ENCODE data around the gene LMNTD2.

LMNTD2 gene

GRCh38 chr11:568306-569157 lies 8.0 kb upstream of the LMNTD2 start:
- DNase-seq (ENCODE audit: low read depth in 2 of 2), result peak; percentile 77 to 81

GRCh38 chr11:567629-568292 lies 7.2 kb upstream of the LMNTD2 start:
- no peak for DNase-seq (ENCODE audit: low read depth in 2 of 2)

- DNase-seq (ENCODE audit: low read depth in 2 of 2), result no peak
Observed at GRCh38 chr11:567011-567628, 6.6 kb upstream of the LMNTD2 start.

DNA sequence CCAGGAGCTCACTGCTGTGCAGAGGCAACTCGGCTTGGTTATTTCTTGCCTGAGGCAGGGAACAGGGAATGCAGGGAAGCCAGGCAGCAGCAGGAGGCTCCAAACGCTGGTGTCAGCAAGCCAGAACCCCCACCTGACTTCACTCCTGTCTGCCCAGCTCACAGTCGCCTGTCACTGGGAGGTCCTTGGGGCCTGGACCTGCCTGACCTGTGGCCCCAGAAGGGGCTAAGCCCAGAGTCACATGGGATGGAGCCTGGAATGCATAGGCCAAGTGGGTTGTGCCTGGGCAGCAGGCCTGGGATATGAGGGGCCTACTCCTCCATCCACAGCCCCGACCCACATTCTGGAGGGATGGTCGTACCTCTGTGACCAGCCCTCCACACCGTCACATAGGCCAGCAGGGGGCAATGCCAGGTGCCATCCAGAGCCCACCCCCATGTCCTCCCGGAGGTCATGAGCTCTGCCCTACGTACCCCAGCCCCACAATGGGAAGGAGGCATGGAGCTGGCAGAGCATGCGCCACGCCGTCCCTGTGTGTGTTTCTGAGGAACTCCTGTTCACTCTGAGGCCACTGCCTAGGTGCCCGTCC lies 5.5 kb upstream of the LMNTD2 start:
- DNase-seq (ENCODE audit: low read depth in 2 of 2), result no peak

DNA sequence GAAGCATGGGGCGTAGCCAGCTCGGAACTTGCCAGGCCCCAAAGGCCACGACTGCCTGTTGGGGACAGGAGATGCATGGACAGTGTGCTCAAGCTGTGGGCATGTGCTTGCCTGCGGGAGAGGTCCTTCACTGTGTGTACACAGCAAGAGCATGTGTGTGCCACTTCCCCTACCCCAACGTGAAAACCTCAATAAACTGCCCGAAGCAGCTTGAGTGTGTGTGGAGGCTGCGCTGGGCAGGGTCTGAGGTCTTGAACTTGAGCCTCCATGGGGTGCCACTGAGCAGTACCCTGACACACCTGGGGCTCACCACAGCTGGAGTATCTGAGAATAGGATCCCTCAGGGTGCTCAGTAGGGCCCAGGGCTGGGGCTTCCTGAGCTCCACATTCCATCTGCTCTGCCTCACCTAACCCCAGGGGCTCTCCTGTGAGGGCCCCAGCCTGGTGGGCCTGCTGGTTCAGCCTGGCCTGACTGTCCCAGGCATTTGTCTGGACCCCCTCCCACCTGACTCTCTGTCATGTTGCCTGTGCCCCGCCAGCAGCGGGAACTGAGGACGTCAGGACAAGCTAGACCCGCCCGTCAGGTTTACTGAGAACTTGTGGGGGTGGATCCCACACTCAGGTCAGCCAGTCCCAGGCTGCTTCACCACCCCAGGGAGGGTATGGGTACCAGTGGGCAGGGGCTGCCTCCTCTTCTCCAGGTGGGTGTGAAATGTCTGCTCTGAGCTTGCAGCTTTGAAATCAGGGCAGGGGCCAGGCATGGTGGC lies 3.5 kb upstream of the LMNTD2 start:
- no peak for DNase-seq (ENCODE audit: low read depth in 2 of 2)

- no peak for DNase-seq (ENCODE audit: low read depth in 2 of 2)
Observed at GRCh38 chr11:563066-563811, 2.7 kb upstream of the LMNTD2 start.

- DNase-seq (ENCODE audit: low read depth in 2 of 2), result no peak
Observed at GRCh38 chr11:562046-562645, 1.6 kb upstream of the LMNTD2 start.

DNA sequence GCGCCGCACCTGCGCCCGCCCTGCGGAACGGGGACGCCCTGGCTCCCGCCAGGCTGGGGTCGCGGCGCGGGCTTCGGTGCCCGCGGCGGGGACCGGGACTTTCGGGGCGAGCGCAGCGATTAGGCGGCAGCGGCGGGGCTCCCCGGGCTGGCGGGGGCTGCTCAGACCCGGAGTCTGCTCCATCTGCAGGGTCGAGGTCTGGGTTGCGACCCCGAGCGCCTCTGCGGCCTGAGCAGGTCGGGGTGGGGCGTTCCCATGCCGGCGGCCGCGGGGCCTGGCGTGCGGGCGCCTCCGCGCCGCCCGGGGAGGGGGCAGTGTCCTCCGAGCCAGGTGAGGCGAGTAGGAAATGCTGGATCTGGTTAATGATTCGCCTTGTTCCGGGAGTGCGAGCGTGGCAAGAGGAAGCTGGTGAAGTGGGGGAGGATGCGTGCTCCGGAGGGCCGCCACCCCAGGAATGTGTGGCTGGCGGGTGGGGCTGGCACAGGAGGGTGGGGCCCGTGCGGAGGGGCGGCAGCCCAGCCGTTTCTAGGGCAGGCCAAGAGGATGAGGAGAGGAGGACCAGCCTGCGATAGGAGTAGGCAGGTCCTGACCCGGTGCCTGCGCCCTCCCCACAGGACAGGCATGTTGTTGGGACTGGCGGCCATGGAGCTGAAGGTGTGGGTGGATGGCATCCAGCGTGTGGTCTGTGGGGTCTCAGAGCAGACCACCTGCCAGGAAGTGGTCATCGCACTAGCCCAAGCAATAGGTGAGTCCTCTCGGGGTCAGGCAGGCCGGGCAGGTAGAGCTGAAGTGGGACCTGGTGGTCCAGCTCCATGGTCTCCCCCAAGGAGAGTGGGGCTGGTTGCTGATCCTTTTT lies 838 bp upstream of the LMNTD2 start:
- DNase-seq (ENCODE audit: low read depth in 2 of 2), result no peak

- no peak for DNase-seq (ENCODE audit: low read depth in 2 of 2)
Observed at GRCh38 chr11:559712-560304, 730 bp downstream of the LMNTD2 start.

DNA sequence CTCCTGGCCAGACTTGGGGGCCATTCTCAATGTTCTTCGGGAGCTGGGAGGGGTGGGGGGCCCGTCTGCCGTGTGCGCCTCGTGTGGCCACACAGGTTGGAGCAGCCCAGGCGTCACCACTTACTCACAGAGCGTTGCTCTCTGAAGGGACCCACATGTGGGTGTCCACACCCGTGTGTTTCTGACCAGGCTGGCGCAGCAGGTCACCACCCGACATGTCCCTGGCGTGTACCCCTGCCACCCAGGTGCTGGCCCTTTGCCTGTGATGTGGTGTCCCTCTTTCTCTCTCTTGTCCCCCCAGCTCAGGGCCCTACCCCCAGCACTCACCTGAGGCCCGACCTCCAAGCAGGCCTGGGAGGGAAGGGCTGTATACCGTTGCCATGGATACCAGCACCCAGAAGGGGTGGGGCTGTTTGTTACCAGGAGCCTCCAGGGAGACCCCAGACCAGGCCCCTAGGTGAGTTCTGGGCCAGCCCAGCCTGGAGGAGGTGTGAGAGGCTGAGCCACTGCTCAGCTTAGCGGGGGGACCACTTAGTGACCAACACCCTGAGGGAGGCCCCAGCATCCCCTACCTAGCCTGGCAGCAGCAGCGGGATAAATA lies 1.4 kb downstream of the LMNTD2 start:
- no peak for DNase-seq (ENCODE audit: low read depth in 2 of 2)

GRCh38 chr11:558503-558902 lies 2.0 kb downstream of the LMNTD2 start:
- no peak for DNase-seq (ENCODE audit: low read depth in 2 of 2)

DNA sequence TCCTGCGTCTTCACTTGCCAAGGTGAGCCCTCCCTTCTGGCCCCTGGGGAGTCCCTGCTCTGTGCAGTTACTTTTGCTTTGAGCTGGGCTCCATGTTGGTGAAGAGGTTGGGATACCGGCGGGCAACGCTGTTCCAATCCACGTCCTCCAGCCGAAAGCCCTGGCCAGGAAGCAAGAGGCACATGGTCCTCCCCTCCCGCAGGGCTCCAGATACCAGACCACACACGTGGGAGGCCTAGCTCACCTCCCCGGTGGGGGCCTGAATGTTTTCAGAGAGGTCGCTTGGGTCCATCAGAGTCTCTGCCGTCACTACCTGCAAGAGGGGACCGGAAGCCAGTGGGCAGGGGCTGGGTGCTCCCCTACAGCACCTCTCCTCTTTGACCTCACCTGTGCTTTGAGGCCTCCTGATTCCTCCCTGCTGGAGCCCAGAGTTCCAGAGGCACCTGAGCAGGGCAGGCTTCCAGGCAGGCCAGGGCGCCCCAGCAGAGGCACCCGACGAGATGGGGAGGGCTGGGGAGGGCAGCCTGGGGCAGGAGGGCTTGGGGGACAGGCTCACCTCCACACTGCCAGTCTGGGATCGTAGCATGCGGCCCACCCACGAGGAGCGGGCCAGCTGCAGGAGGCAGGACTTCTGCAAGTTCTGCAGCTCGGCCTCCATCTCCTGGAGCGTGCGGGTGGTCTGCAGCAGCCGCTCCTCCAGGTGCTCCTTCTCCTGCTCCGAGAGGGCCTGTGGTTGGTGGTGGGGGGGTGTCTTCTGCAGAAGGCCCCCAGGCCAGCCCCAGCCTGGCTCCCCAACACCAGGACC lies 3.0 kb downstream of the LMNTD2 start:
- DNase-seq (ENCODE audit: low read depth in 2 of 2), result no peak

DNA sequence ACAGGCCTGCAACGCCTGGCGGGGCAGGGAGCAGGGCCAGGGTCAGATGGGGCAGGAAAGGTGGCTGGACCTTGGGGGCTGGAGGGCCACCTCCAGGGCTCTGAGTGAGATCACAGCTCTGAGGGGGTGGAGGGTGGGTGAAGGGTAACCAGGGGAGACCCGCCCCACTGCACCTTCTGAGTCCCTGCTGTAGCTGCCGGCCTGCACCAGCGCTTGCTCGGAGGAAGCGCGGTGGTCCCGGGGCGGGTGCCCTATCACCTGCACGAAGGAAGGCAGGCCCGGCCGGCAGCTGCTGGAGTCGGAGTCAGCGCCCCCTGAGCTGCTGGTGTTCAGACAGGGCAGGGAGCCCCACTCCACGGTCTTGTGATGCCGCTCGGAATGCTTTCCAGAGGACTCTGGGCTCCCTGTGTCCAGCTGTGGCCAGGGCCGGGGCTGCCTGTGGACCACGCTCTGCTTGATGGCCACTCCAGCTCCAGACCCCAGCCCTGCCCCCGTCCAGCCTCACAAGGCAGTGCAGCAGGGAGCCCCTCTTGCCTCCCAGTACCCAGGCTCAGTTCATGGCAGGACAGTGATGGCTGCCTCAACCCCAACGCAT lies 3.8 kb downstream of the LMNTD2 start:
- no peak for DNase-seq (ENCODE audit: low read depth in 2 of 2)

DNA sequence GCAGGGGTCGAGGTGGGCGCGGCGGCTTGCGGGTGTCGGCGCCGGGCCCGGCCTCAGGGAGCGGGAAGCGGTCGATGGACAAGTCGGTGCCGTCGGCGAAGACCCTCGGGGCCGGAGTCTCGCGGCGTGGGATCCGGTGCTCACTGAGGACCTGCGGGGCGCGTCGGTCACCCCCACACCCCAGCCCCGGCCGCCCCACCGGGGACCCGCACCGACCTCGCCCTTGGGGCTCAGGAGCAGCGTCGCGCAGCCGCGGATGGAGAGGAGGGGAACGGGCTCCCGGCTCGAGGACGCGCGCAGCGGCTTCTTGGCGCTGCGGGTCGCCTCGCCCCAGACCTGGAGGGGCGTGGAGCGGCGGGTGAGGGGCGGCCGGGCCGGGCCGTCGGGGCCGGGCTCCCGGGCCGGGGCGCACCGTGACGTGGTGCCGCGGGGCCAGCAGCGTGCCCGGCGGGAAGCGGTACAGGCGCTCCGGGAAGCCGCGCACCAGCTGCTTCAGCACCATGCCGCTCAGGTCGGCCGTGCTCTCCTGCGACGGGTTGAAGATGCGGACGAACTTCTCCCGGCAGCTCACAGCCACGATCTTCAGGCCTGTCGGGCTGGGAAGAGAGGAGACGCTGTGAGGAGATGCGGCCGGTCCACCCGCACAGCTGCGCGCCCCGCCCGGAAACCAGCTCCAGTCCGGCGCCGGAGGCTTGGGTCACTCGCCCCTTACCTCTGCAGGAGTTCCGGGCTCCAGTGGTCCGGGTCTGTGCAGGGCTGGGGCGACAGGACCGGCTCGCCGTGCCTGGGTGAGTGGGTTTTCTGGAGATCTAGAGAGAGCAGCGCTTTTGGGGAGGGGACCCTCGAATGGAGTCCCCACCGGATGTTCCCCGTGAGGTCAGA lies 4.5 kb downstream of the LMNTD2 start:
- DNase-seq (ENCODE audit: low read depth in 2 of 2), result no peak

DNA sequence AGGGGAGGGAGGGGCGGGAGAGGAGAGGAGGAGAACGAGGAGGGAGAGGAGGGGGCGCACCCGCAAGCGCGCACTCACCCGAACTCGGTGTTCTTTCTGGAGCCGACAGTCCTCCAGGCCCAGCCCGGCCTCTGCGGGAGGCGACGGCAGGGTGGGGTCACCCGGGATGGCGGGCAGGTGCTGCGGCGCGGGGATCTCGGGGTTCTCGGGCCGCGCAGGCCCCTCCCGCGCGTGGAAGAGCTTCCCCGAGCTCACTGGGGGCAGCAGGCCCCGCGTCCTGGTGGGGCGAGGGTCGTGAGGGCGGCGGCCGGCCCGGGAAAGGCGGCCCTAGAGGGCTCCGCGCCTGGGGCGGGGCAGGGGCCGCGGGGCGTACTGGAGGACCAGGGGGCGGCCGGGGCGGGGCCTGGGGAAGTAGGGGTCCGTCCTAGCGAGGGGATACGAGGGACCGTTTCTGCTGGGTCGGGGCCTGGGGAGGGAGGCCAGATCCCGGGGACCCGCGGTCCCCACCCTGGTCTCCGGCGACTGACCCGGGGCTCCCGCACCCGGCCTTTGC lies 5.2 kb downstream of the LMNTD2 start:
- DNase-seq (ENCODE audit: low read depth in 2 of 2), result no peak
